CD4-positive, alpha-beta memory T cell (primary cell): ENCODE data around the gene CDSN. TPM values are rescaled to one million over a fixed set of nuclear protein-coding genes. Genes with fewer than 3 reads are reported as not detected.
"Not testable (repeated sequence)": the region's sequence is repeated elsewhere in the genome, so short reads cannot be mapped to it uniquely, and the experiment has no call there.

Experiments used
- CTCF ChIA-PET: fragments of 350-600 bp; sonication (Branson Sonifier 250); formaldehyde crosslinking; loops from one replicate; lab custom pipeline; 2021; ENCODE audit warnings: inconsistent platforms; ENCODE audit not compliant: partially characterized antibody; lab: Charles Lee
- POLR2A ChIA-PET: fragments of 350-600 bp; sonication (Branson Sonifier 250); formaldehyde crosslinking; loops from one replicate; lab custom pipeline; 2021; ENCODE audit not compliant: partially characterized antibody; lab: Charles Lee
- DNase-seq, 5 donors: peaks; one replicate each; pipeline versions ENCODE4 v3.0.0 to v3.0.0-alpha.2; 2020 to 2022; ENCODE audit warnings: mixed read lengths in 1 of 5
- H3K27ac ChIP-seq: one replicate; pipeline ENCODE4 v1.7.0; 2013; ENCODE audit warnings: low read depth, low read length
- H3K27me3 ChIP-seq: 2 replicates; pipeline ENCODE4 v1.7.0; 2013; ENCODE audit warnings: mild to moderate bottlenecking, low read length, moderate library complexity; ENCODE audit not compliant: insufficient read depth
- H3K36me3 ChIP-seq: 2 replicates; pipeline ENCODE4 v1.7.0; 2013; ENCODE audit warnings: mild to moderate bottlenecking, low read length, moderate library complexity; ENCODE audit not compliant: insufficient read depth
- H3K4me1 ChIP-seq: 2 replicates; pipeline ENCODE4 v1.7.0; 2013; ENCODE audit warnings: mild to moderate bottlenecking, low read length, moderate library complexity; ENCODE audit not compliant: insufficient read depth
- H3K4me3 ChIP-seq, 2 donors: one replicate each; pipeline ENCODE4 v1.7.0; 2013; ENCODE audit warnings: low read length in 2 of 2, mild to moderate bottlenecking in 1 of 2
- H3K9me3 ChIP-seq, 2 donors: one replicate each; pipeline ENCODE4 v1.7.0; 2013; ENCODE audit warnings: low read length in 2 of 2, control low read depth in 1 of 2; ENCODE audit not compliant: control insufficient read depth in 1 of 2
- H3K27ac Mint-ChIP-seq, 7 donors: one replicate each; pipeline ENCODE4 v1.8.0; 2020 to 2021; ENCODE audit warnings: mixed read lengths in 7 of 7, mild to moderate bottlenecking in 6 of 7, inconsistent platforms in 3 of 7, moderate library complexity in 3 of 7
- H3K27me3 Mint-ChIP-seq, 2 donors: one replicate each; pipeline ENCODE4 v1.8.0; 2020 to 2021; ENCODE audit warnings: mixed read lengths in 2 of 2
- H3K36me3 Mint-ChIP-seq, 2 donors: one replicate each; pipeline ENCODE4 v1.8.0; 2020 to 2021; ENCODE audit warnings: mixed read lengths in 2 of 2, inconsistent platforms in 1 of 2, mild to moderate bottlenecking in 1 of 2
- H3K4me1 Mint-ChIP-seq, 4 donors: one replicate each; pipeline ENCODE4 v1.8.0; 2020 to 2021; ENCODE audit warnings: mixed read lengths in 4 of 4, mild to moderate bottlenecking in 1 of 4
- H3K4me3 Mint-ChIP-seq, 8 donors: one replicate each; pipeline ENCODE4 v1.8.0; 2020 to 2021; ENCODE audit warnings: mixed read lengths in 8 of 8, mild to moderate bottlenecking in 7 of 8, moderate library complexity in 6 of 8, inconsistent platforms in 3 of 8
- H3K9me3 Mint-ChIP-seq, 8 donors: one replicate each; pipeline ENCODE4 v1.8.0; 2020 to 2021; ENCODE audit warnings: mixed read lengths in 8 of 8, mild to moderate bottlenecking in 5 of 8, inconsistent platforms in 3 of 8, moderate library complexity in 1 of 8
- intact Hi-C: fragments of 100-400 bp; cut with micrococcal nuclease; formaldehyde crosslinking; loops from one replicate; pipeline ENCODE4 v1.15.1; 2023
- polyA plus RNA-seq, 2 donors: library from polyadenylated mRNA; unstranded; fragments of 300-500 nt; fragmentation: Illumina TruSeq; gene quantifications; one replicate each; pipeline ENCODE4 v1.2.3, GENCODE V29; 2021
- total RNA-seq, 2 experiments: library from RNA; stranded (reverse); gene quantifications; one replicate each; pipeline ENCODE4 v1.2.3, GENCODE V29; 2021

CDSN gene
- total and polyA plus RNA-seq, 4 experiments from 2014 or later: not detected

- no peaks in the 10 kb centered on the region for H3K27me3 ChIP-seq
- H3K4me3 ChIP-seq: no peak overlapping the region
- no peaks in the 10 kb centered on the region for H3K36me3 ChIP-seq
- CTCF ChIA-PET: interaction anchor here (3.5 kb wide), 1 partner anchor 11 kb away, joined by 14 read pairs; no protein-coding TSS in a partner anchor
- Mint-ChIP-seq H3K4me3 (no peak overlapping the region), H3K36me3 (no peaks in the 10 kb centered on the region), H3K4me1 (peaks cover 2 to 8% (median 6%) of the 10 kb centered on the region in 4 donors), H3K27ac (no peak overlapping the region), H3K9me3 (no peaks in the 10 kb centered on the region), H3K27me3 (peaks cover 3 to 4% of the 10 kb centered on the region in 2 donors)
- H3K27ac ChIP-seq: no peak overlapping the region
- intact Hi-C loops: no loop called here
- peaks cover 8% of the 10 kb centered on the region for H3K4me1 ChIP-seq
- no peaks in the 10 kb centered on the region for H3K9me3 ChIP-seq
- POLR2A ChIA-PET: no interaction called here
- no peak for DNase-seq
Observed at GRCh38 chr6:31076611-31077010, 43.6 kb downstream of the CDSN start.

DNA sequence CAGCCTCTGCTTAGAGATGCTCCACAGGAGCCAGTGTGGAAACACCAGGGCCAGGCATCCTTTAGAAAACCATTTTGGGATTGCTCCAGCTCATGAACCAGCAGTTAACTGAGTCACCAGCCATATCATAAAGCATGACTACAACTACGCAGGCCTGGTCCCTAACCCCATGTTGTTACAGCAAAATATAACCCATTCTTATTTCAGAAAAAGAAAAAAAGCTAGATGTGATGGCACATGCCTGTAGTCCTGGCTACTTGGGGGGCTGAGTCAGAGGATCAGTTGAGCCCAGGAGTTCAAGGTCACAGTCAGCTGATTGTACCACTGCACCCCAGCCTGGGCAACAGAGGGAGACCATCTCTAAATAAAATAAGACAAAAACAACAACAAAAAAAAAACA lies 44.7 kb downstream of the CDSN start:
- Histone ChIP-seq H3K4me3 (no peak overlapping the region), H3K4me1 (peaks cover 8% of the 10 kb centered on the region), H3K27me3 (no peaks in the 10 kb centered on the region), H3K36me3 (no peaks in the 10 kb centered on the region), H3K9me3 (no peaks in the 10 kb centered on the region), H3K27ac (no peak overlapping the region)
- ChIA-PET POLR2A (no interaction called here), CTCF (no interaction called here)
- Mint-ChIP-seq H3K4me1 (peaks cover 2 to 8% (median 6%) of the 10 kb centered on the region in 4 donors), H3K36me3 (no peaks in the 10 kb centered on the region), H3K9me3 (no peaks in the 10 kb centered on the region), H3K27me3 (peaks cover 3% of the 10 kb centered on the region in 2 donors), H3K27ac (no peak overlapping the region), H3K4me3 (no peak overlapping the region)
- no peak for DNase-seq
- intact Hi-C loops: no loop called here

GRCh38 chr6:31074401-31074800 lies 45.8 kb downstream of the CDSN start:
- Mint-ChIP-seq H3K27ac (peak overlapping the region in 1 of 7 donors; percentile 48), H3K27me3 (peaks cover 0 to 1% of the 10 kb centered on the region in 2 donors), H3K36me3 (no peaks in the 10 kb centered on the region), H3K4me1 (peaks cover 0 to 2% (median 1%) of the 10 kb centered on the region in 4 donors), H3K4me3 (no peak overlapping the region), H3K9me3 (no peaks in the 10 kb centered on the region)
- Histone ChIP-seq H3K36me3 (no peaks in the 10 kb centered on the region), H3K27ac (no peak overlapping the region), H3K9me3 (no peaks in the 10 kb centered on the region), H3K27me3 (no peaks in the 10 kb centered on the region), H3K4me1 (peaks cover 1% of the 10 kb centered on the region), H3K4me3 (no peak overlapping the region)
- intact Hi-C loops: no loop called here
- CTCF ChIA-PET: interaction anchor here (2.9 kb wide), 1 partner anchor 13 kb away, joined by 12 read pairs; no protein-coding TSS in a partner anchor
- no peak for DNase-seq
- POLR2A ChIA-PET: no interaction called here

DNA sequence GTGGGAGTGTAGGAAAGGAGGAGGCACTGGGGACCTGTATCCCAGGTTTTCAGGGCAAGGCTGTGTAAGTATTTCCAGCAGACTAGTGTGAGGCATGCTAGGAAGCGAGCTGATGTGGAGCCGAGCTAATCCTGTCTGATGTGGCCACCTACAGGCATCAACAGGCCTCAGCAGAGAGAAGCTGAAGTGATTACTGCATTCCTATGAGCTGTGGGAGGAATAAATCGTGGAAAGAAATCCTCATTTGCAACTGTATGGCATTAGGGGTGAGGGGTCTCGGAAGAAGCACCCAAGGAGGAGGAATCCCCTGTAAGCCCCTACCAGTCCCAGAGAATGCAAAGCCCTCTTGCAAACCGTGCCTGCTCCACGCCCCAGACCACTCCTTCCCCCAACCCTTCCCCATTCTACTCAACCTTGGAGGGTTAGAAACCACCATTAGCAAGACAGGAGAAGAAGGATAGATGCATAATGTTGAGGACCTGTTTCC lies 49.5 kb downstream of the CDSN start:
- no peak overlapping the region for H3K4me3 ChIP-seq
- H3K9me3 ChIP-seq: no peaks in the 10 kb centered on the region
- no peak overlapping the region for H3K27ac ChIP-seq
- H3K36me3 ChIP-seq: no peaks in the 10 kb centered on the region
- peaks cover 0 to 2% (median 0%) of the 10 kb centered on the region in 4 donors for H3K4me1 Mint-ChIP-seq
- no peaks in the 10 kb centered on the region for H3K27me3 ChIP-seq
- intact Hi-C loops: no loop called here
- H3K27me3 Mint-ChIP-seq: peaks cover 0 to 3% of the 10 kb centered on the region in 2 donors
- no peak overlapping the region for H3K4me3 Mint-ChIP-seq
- no peak for DNase-seq
- no peak overlapping the region for H3K27ac Mint-ChIP-seq
- H3K36me3 Mint-ChIP-seq: no peaks in the 10 kb centered on the region
- CTCF ChIA-PET: interaction anchor here (0.9 to 3.6 kb wide), 7 partner anchors 8 to 277 kb away, joined by 3 to 38 read pairs (median 4); no protein-coding TSS in a partner anchor
- H3K9me3 Mint-ChIP-seq: no peaks in the 10 kb centered on the region
- no peaks in the 10 kb centered on the region for H3K4me1 ChIP-seq
- POLR2A ChIA-PET: no interaction called here

DNA sequence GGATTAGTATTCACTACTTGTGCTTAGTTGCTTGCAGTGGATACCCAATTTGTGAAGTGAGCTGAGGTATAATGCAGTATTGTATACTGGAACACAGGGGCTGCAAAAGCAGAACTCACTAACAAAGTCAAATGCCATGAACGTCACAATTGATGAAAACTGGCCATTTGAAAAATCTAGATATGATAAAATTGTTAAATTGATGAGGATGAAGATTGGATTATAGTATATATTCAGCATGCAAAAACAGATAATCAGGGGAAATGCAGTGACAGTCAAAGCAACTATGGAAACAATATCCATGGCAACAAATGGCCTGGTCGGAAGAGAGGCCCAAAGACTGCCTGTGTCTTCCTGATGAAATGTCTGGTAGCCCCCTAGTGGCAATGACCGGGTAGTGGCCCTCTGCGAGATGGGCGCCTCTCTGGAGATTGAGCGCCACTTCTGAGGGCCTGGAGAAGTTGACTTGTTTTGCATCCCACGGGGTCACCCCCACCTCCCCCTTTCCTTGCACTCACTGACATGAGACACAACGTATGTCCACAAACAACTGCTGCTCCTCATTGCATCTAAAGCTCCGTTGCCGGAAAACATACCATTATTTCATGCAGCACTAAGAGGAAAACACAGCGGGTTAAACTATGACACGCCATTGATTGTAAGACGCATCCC lies 51.4 kb downstream of the CDSN start:
- Mint-ChIP-seq H3K36me3 (no peaks in the 10 kb centered on the region), H3K27me3 (peaks cover 0 to 3% of the 10 kb centered on the region in 2 donors), H3K9me3 (no peaks in the 10 kb centered on the region), H3K4me3 (no peak overlapping the region), H3K4me1 (peaks cover 0 to 2% (median 0%) of the 10 kb centered on the region in 4 donors), H3K27ac (peak overlapping the region in 2 of 7 donors; percentile 12 to 17)
- H3K27me3 ChIP-seq: no peaks in the 10 kb centered on the region
- no peaks in the 10 kb centered on the region for H3K9me3 ChIP-seq
- POLR2A ChIA-PET: no interaction called here
- H3K4me1 ChIP-seq: no peaks in the 10 kb centered on the region
- peak; percentile 58 to 72 (median 66) for DNase-seq
- CTCF ChIA-PET: interaction anchor here (0.8 to 3.6 kb wide), 18 partner anchors 10 to 390 kb away, joined by 3 to 38 read pairs (median 4); partner anchors contain the start of gene VARS2
- intact Hi-C loops: loop anchor here (1.0 kb wide), 2 partner anchors 18 to 155 kb away; partner anchors contain the start of gene VARS2
- no peak overlapping the region for H3K4me3 ChIP-seq
- no peak overlapping the region for H3K27ac ChIP-seq
- no peaks in the 10 kb centered on the region for H3K36me3 ChIP-seq

GRCh38 chr6:31067891-31068668 lies 52.2 kb downstream of the CDSN start:
- H3K4me1 ChIP-seq, DNase-seq, H3K9me3 Mint-ChIP-seq, H3K36me3 ChIP-seq, H3K27ac Mint-ChIP-seq, H3K9me3 ChIP-seq, intact Hi-C loops, H3K27ac ChIP-seq, H3K36me3 Mint-ChIP-seq, H3K27me3 Mint-ChIP-seq, POLR2A ChIA-PET, H3K4me3 ChIP-seq, H3K4me3 Mint-ChIP-seq, H3K27me3 ChIP-seq, H3K4me1 Mint-ChIP-seq: not testable (repeated sequence)
- CTCF ChIA-PET: interaction anchor here (0.7 to 3.6 kb wide), 12 partner anchors 11 to 362 kb away, joined by 3 to 38 read pairs (median 6); partner anchors contain the start of gene VARS2

DNA sequence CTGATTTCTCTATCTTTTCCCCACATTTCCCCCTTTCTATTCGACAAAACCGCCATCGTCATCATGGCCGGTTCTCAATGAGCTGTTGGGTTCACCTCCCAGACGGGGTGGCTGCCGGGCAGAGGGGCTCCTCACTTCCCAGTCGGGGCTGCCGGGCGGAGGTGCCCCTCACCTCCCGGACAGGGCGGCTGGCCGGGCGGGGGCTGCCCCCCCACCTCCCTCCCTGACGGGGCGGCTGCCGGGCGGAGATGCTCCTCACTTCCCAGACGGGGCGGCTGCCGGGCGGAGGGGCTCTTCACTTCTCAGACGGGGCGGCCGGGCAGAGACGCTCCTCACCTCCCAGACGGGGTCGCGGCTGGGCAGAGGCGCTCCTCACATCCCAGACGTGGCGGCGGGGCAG lies 53.2 kb downstream of the CDSN start:
- H3K4me3 ChIP-seq, H3K4me1 Mint-ChIP-seq, H3K36me3 ChIP-seq, H3K4me1 ChIP-seq, DNase-seq, POLR2A ChIA-PET, H3K9me3 ChIP-seq, CTCF ChIA-PET, H3K4me3 Mint-ChIP-seq, intact Hi-C loops, H3K27me3 Mint-ChIP-seq, H3K27ac ChIP-seq, H3K27ac Mint-ChIP-seq, H3K36me3 Mint-ChIP-seq, H3K27me3 ChIP-seq, H3K9me3 Mint-ChIP-seq: not testable (repeated sequence)
